ENCODE measurements around the gene SERPINA10. TPM values are rescaled to one million over a fixed set of nuclear protein-coding genes. Genes with fewer than 3 reads are reported as not detected.

The SERPINA10 gene
- total and polyA plus RNA-seq, 2 of the 13 experiments (the other 11 are each of a cell fraction or from before 2014, with no cell fraction given): 20.1 to 20.2 TPM

GRCh38 chr14:94320243-94320642, 27.2 kb upstream of the SERPINA10 start (continued):
- no peak for TF ChIP-seq ZNF124 (CRISPR knock-in tag; IDR thresholded peaks at IDR 0.05)
- no peak for TF ChIP-seq ZNF281 (CRISPR knock-in tag; IDR thresholded peaks at IDR 0.05; ENCODE audit: borderline replicate concordance)
- no peak for TF ChIP-seq SRSF1 (optimal IDR thresholded peaks at IDR 0.05; ENCODE audit: low read depth, low read length)
- TF ChIP-seq, protein P1, sequence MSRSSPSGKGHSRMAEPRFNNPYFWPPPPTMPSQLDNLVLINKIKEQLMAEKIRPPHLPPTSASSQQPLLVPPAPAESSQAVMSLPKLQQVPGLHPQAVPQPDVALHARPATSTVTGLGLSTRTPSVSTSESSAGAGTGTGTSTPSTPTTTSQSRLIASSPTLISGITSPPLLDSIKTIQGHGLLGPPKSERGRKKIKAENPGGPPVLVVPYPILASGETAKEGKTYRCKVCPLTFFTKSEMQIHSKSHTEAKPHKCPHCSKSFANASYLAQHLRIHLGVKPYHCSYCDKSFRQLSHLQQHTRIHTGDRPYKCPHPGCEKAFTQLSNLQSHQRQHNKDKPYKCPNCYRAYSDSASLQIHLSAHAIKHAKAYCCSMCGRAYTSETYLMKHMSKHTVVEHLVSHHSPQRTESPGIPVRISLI (CRISPR knock-in tag; IDR thresholded peaks at IDR 0.05; ENCODE audit: borderline replicate concordance): no peak
- TF ChIP-seq ZNF234 (CRISPR knock-in tag; conservative IDR thresholded peaks at IDR 0.05): no peak
- TF ChIP-seq ZNF670 (CRISPR knock-in tag; IDR thresholded peaks at IDR 0.05; ENCODE audit: borderline replicate concordance): no peak
- no peak for TF ChIP-seq ZNF260 (CRISPR knock-in tag; IDR thresholded peaks at IDR 0.05; ENCODE audit: borderline replicate concordance, low read depth)
- no peak for TF ChIP-seq ZNF570 (CRISPR knock-in tag; IDR thresholded peaks at IDR 0.05; ENCODE audit: borderline replicate concordance)
- no peak for TF ChIP-seq ATM (IDR thresholded peaks at IDR 0.05; ENCODE audit: borderline replicate concordance)
- TF ChIP-seq PHF21A (CRISPR knock-in tag; IDR thresholded peaks at IDR 0.05): peak; percentile 67; the same call in 1 of the 2 replicates
- no peak for TF ChIP-seq MZF1 (CRISPR knock-in tag; IDR thresholded peaks at IDR 0.05; ENCODE audit: borderline replicate concordance)
- no peak for TF ChIP-seq ZNF296 (CRISPR knock-in tag; conservative IDR thresholded peaks at IDR 0.05)
- no peak for TF ChIP-seq ZNF10 (CRISPR knock-in tag; IDR thresholded peaks at IDR 0.05; ENCODE audit: borderline replicate concordance, low read depth)
- peak; percentile 79 for TF ChIP-seq KAT8 (CRISPR knock-in tag; IDR thresholded peaks at IDR 0.05)
- no peak for TF ChIP-seq MNT (IDR thresholded peaks at IDR 0.05)
- TF ChIP-seq AGO2 (optimal IDR thresholded peaks at IDR 0.05; ENCODE audit: low read depth, low read length): no peak
- TF ChIP-seq ZNF740 (CRISPR knock-in tag; IDR thresholded peaks at IDR 0.05): no peak
- no peak for TF ChIP-seq JUN (CRISPR knock-in tag; IDR thresholded peaks at IDR 0.05)
- peak; percentile 45 for TF ChIP-seq TEAD3 (CRISPR knock-in tag; optimal IDR thresholded peaks at IDR 0.05; ENCODE audit: borderline replicate concordance)
- TF ChIP-seq EHMT2 (IDR thresholded peaks at IDR 0.05; ENCODE audit: borderline replicate concordance, low read depth, low read length): no peak
- TF ChIP-seq IKZF1 (IDR thresholded peaks at IDR 0.05): no peak
- TF ChIP-seq, protein P2, sequence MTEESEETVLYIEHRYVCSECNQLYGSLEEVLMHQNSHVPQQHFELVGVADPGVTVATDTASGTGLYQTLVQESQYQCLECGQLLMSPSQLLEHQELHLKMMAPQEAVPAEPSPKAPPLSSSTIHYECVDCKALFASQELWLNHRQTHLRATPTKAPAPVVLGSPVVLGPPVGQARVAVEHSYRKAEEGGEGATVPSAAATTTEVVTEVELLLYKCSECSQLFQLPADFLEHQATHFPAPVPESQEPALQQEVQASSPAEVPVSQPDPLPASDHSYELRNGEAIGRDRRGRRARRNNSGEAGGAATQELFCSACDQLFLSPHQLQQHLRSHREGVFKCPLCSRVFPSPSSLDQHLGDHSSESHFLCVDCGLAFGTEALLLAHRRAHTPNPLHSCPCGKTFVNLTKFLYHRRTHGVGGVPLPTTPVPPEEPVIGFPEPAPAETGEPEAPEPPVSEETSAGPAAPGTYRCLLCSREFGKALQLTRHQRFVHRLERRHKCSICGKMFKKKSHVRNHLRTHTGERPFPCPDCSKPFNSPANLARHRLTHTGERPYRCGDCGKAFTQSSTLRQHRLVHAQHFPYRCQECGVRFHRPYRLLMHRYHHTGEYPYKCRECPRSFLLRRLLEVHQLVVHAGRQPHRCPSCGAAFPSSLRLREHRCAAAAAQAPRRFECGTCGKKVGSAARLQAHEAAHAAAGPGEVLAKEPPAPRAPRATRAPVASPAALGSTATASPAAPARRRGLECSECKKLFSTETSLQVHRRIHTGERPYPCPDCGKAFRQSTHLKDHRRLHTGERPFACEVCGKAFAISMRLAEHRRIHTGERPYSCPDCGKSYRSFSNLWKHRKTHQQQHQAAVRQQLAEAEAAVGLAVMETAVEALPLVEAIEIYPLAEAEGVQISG (CRISPR knock-in tag; IDR thresholded peaks at IDR 0.05): peak; percentile 48; the same call in 1 of the 2 replicates
- TF ChIP-seq ZNF878 (CRISPR knock-in tag; IDR thresholded peaks at IDR 0.05): no peak

All from HepG2 (cell line).